Choroid plexus epithelial cell (primary cell): ENCODE data around the gene NR1H3.

ENCODE experiments used
- DNase-seq: peaks from one replicate; pipeline ENCODE4 v3.0.0-alpha.2; 2010; ENCODE audit warnings: low read depth
- H3K4me3 ChIP-seq: 2 replicates; pipeline ENCODE4 v1.5.1; 2011; ENCODE audit warnings: low read depth, mild to moderate bottlenecking, control low read depth, low read length, moderate library complexity
- CTCF ChIP-seq: conservative IDR thresholded peaks from 2 replicates; pipeline ENCODE4 v1.5.1; 2011; ENCODE audit warnings: low read depth, mild to moderate bottlenecking, control low read depth, inconsistent platforms, low read length, moderate library complexity

Gene NR1H3

GRCh38 chr11:47251751-47252150 is 6.0 kb upstream of the NR1H3 start:
- H3K4me3 ChIP-seq = no peak overlapping the region
- no peak for DNase-seq
- no peak for TF ChIP-seq CTCF

GRCh38 chr11:47253660-47254059 is 4.1 kb upstream of the NR1H3 start:
- no peak overlapping the region for H3K4me3 ChIP-seq
- no peak for TF ChIP-seq CTCF
- DNase-seq = no peak

- peak; percentile 35 for DNase-seq
- no peak for TF ChIP-seq CTCF
Measured at GRCh38 chr11:47254386-47254785, 3.4 kb upstream of the NR1H3 start.

GRCh38 chr11:47256374-47256773 is 1.4 kb upstream of the NR1H3 start:
- no peak for DNase-seq

More at GRCh38 chr11:47254386-47254785, 3.4 kb upstream of the NR1H3 start:
- H3K4me3 ChIP-seq = no peak overlapping the region

GRCh38 chr11:47257177-47257516 is 649 bp upstream of the NR1H3 start:
- DNase-seq = no peak
- no peak for TF ChIP-seq CTCF
- H3K4me3 ChIP-seq = no peak overlapping the region

More at GRCh38 chr11:47256374-47256773, 1.4 kb upstream of the NR1H3 start:
- H3K4me3 ChIP-seq = no peak overlapping the region
- no peak for TF ChIP-seq CTCF

- TF ChIP-seq CTCF = no peak
- H3K4me3 ChIP-seq = peak overlapping the region; percentile 43
- DNase-seq = no peak
Measured at GRCh38 chr11:47258317-47258902, 614 bp downstream of the NR1H3 start.

- H3K4me3 ChIP-seq = no peak overlapping the region
- peak; percentile 88 for TF ChIP-seq CTCF
- peak; percentile 61 for DNase-seq
Measured at GRCh38 chr11:47259232-47259977, 1.6 kb downstream of the NR1H3 start.
